CD4-positive, CD25-positive, alpha-beta regulatory T cell (primary cell): ENCODE measurements around the gene OSBPL6. TPM values are rescaled to one million over a fixed set of nuclear protein-coding genes. Genes with fewer than 3 reads are reported as not detected.

Experiments
- ATAC-seq, 2 donors: fragments of 150-1000 bp; cut with Tn5 transposase; one replicate each; pipeline ENCODE4 v1.10.0; 2021; ENCODE audit warnings: low read depth in 2 of 2, moderate number of reproducible peaks in 2 of 2, moderate library complexity in 1 of 2
- DNase-seq, 3 donors: peaks; one replicate each; pipeline versions ENCODE4 v3.0.0 to v3.0.0-alpha.2; 2012 to 2022; ENCODE audit warnings: mixed read lengths in 1 of 3
- H3K27ac ChIP-seq: one replicate; pipeline ENCODE4 v1.7.0; 2013; ENCODE audit warnings: mild to moderate bottlenecking, low read length; ENCODE audit not compliant: insufficient read depth, poor library complexity, severe bottlenecking
- H3K27me3 ChIP-seq: one replicate; pipeline ENCODE4 v1.7.0; 2013; ENCODE audit warnings: low read length; ENCODE audit not compliant: control insufficient read depth, insufficient read depth
- H3K36me3 ChIP-seq: one replicate; pipeline ENCODE4 v1.7.0; 2013; ENCODE audit warnings: mild to moderate bottlenecking, low read length, moderate library complexity; ENCODE audit not compliant: control insufficient read depth, insufficient read depth
- H3K4me1 ChIP-seq: 2 replicates; pipeline ENCODE4 v1.7.0; 2013; ENCODE audit warnings: mild to moderate bottlenecking, low read length; ENCODE audit not compliant: insufficient read depth, control insufficient read depth, poor library complexity, severe bottlenecking
- H3K4me3 ChIP-seq: one replicate; pipeline ENCODE4 v1.7.0; 2013; ENCODE audit warnings: low read depth, mild to moderate bottlenecking, low read length, moderate library complexity
- H3K9me3 ChIP-seq, 2 experiments: 1 replicate in 1 of 2; 2 replicates in 1 of 2; pipeline ENCODE4 v1.7.0; 2013; ENCODE audit warnings: low read length in 2 of 2, mild to moderate bottlenecking in 1 of 2, moderate library complexity in 1 of 2; ENCODE audit not compliant: control insufficient read depth in 2 of 2
- H3K27ac Mint-ChIP-seq, 3 donors: one replicate each; pipeline ENCODE4 v1.8.0; 2020 to 2022; ENCODE audit warnings: mild to moderate bottlenecking in 3 of 3, mixed read lengths in 3 of 3, moderate library complexity in 2 of 3
- H3K27me3 Mint-ChIP-seq: one replicate; pipeline ENCODE4 v1.8.0; 2022; ENCODE audit warnings: mild to moderate bottlenecking, mixed read lengths
- H3K36me3 Mint-ChIP-seq: one replicate; pipeline ENCODE4 v1.8.0; 2020; ENCODE audit warnings: mixed read lengths
- H3K4me1 Mint-ChIP-seq, 4 donors: one replicate each; pipeline ENCODE4 v1.8.0; 2020 to 2022; ENCODE audit warnings: mixed read lengths in 4 of 4, mild to moderate bottlenecking in 1 of 4
- H3K4me3 Mint-ChIP-seq, 4 donors: one replicate each; pipeline ENCODE4 v1.8.0; 2020 to 2022; ENCODE audit warnings: mild to moderate bottlenecking in 4 of 4, mixed read lengths in 4 of 4, moderate library complexity in 3 of 4
- H3K9me3 Mint-ChIP-seq, 7 donors: one replicate each; pipeline ENCODE4 v1.8.0; 2020 to 2022; ENCODE audit warnings: mixed read lengths in 7 of 7, mild to moderate bottlenecking in 3 of 7, moderate library complexity in 2 of 7
- polyA plus RNA-seq, 4 donors: library from polyadenylated mRNA; unstranded; fragments of 300-500 nt; fragmentation: Illumina TruSeq; gene quantifications; one replicate each; pipeline ENCODE4 v1.2.3, GENCODE V29; 2021
- total RNA-seq: library from RNA; stranded (reverse); gene quantifications from one replicate; pipeline ENCODE4 v1.2.3, GENCODE V29; 2022

Gene OSBPL6
- total and polyA plus RNA-seq, 5 donors from 2014 or later: 0.34 TPM; not detected in 4

GRCh38 chr2:178211943-178212342, 17.6 kb downstream of the OSBPL6 start:
- H3K27me3 Mint-ChIP-seq: peaks cover 14% of the 10 kb centered on the region
- no peak overlapping the region for H3K4me3 Mint-ChIP-seq
- H3K9me3 ChIP-seq: no peaks in the 10 kb centered on the region
- H3K36me3 ChIP-seq: no peaks in the 10 kb centered on the region
- no peak for DNase-seq
- no peak overlapping the region for H3K27ac ChIP-seq
- peaks cover 0 to 2% (median 0%) of the 10 kb centered on the region in 4 donors for H3K4me1 Mint-ChIP-seq
- no peak overlapping the region for H3K4me3 ChIP-seq
- H3K27me3 ChIP-seq: no peaks in the 10 kb centered on the region
- no peaks in the 10 kb centered on the region for H3K4me1 ChIP-seq
- no peak for ATAC-seq
- no peaks in the 10 kb centered on the region for H3K36me3 Mint-ChIP-seq
- H3K9me3 Mint-ChIP-seq: no peaks in the 10 kb centered on the region
- H3K27ac Mint-ChIP-seq: no peak overlapping the region

- Histone ChIP-seq H3K9me3 (no peaks in the 10 kb centered on the region), H3K4me1 (no peaks in the 10 kb centered on the region), H3K27me3 (no peaks in the 10 kb centered on the region), H3K4me3 (no peak overlapping the region), H3K27ac (no peak overlapping the region), H3K36me3 (no peaks in the 10 kb centered on the region)
- Mint-ChIP-seq H3K36me3 (no peaks in the 10 kb centered on the region), H3K4me1 (peaks cover 0 to 2% (median 0%) of the 10 kb centered on the region in 4 donors), H3K27ac (no peak overlapping the region), H3K27me3 (peaks cover 18% of the 10 kb centered on the region), H3K9me3 (peaks cover 0 to 1% (median 0%) of the 10 kb centered on the region in 7 donors), H3K4me3 (no peak overlapping the region)
- DNase-seq (no peak), ATAC-seq (no peak)
Measured at GRCh38 chr2:178213991-178214390, 19.7 kb downstream of the OSBPL6 start.

GRCh38 chr2:178219247-178219646, 24.9 kb downstream of the OSBPL6 start:
- no peak overlapping the region for H3K4me3 Mint-ChIP-seq
- Histone ChIP-seq H3K4me3 (no peak overlapping the region), H3K4me1 (no peaks in the 10 kb centered on the region), H3K36me3 (no peaks in the 10 kb centered on the region), H3K27me3 (peaks cover 3% of the 10 kb centered on the region), H3K9me3 (no peaks in the 10 kb centered on the region), H3K27ac (no peak overlapping the region)
- ATAC-seq (no peak), DNase-seq (no peak)
- H3K27me3 Mint-ChIP-seq: peaks cover 24% of the 10 kb centered on the region
- no peaks in the 10 kb centered on the region for H3K4me1 Mint-ChIP-seq
- peaks cover 0 to 3% (median 0%) of the 10 kb centered on the region in 7 donors for H3K9me3 Mint-ChIP-seq
- H3K27ac Mint-ChIP-seq: no peak overlapping the region
- no peaks in the 10 kb centered on the region for H3K36me3 Mint-ChIP-seq

- no peaks in the 10 kb centered on the region for H3K36me3 ChIP-seq
- no peaks in the 10 kb centered on the region for H3K4me1 Mint-ChIP-seq
- no peaks in the 10 kb centered on the region for H3K9me3 ChIP-seq
Measured at GRCh38 chr2:178220814-178221213, 26.5 kb downstream of the OSBPL6 start.

GRCh38 chr2:178221556-178221955, 27.2 kb downstream of the OSBPL6 start:
- DNase-seq (no peak), ATAC-seq (no peak)
- no peak overlapping the region for H3K27ac ChIP-seq
- H3K27ac Mint-ChIP-seq: no peak overlapping the region
- H3K36me3 Mint-ChIP-seq: no peaks in the 10 kb centered on the region
- H3K4me3 Mint-ChIP-seq: no peak overlapping the region
- H3K4me1 Mint-ChIP-seq: no peaks in the 10 kb centered on the region
- H3K9me3 Mint-ChIP-seq: peaks cover 0 to 8% (median 1%) of the 10 kb centered on the region in 7 donors
- no peaks in the 10 kb centered on the region for H3K9me3 ChIP-seq
- H3K4me3 ChIP-seq: no peak overlapping the region
- no peaks in the 10 kb centered on the region for H3K36me3 ChIP-seq
- no peaks in the 10 kb centered on the region for H3K4me1 ChIP-seq
- H3K27me3 ChIP-seq: peaks cover 5% of the 10 kb centered on the region
- peaks cover 40% of the 10 kb centered on the region for H3K27me3 Mint-ChIP-seq

More at GRCh38 chr2:178220814-178221213, 26.5 kb downstream of the OSBPL6 start:
- Histone ChIP-seq H3K4me1 (no peaks in the 10 kb centered on the region), H3K27me3 (peaks cover 5% of the 10 kb centered on the region), H3K4me3 (no peak overlapping the region), H3K27ac (no peak overlapping the region)
- H3K27me3 Mint-ChIP-seq: peaks cover 33% of the 10 kb centered on the region
- H3K36me3 Mint-ChIP-seq: no peaks in the 10 kb centered on the region
- no peak for ATAC-seq
- DNase-seq: no peak
- H3K9me3 Mint-ChIP-seq: peaks cover 0 to 7% (median 1%) of the 10 kb centered on the region in 7 donors
- H3K27ac Mint-ChIP-seq: no peak overlapping the region
- no peak overlapping the region for H3K4me3 Mint-ChIP-seq

- no peak overlapping the region for H3K4me3 Mint-ChIP-seq
- H3K27ac Mint-ChIP-seq: no peak overlapping the region
- no peak overlapping the region for H3K27ac ChIP-seq
- no peaks in the 10 kb centered on the region for H3K36me3 Mint-ChIP-seq
- H3K27me3 Mint-ChIP-seq: peaks cover 38% of the 10 kb centered on the region
- H3K9me3 ChIP-seq: no peaks in the 10 kb centered on the region
- H3K4me1 ChIP-seq: no peaks in the 10 kb centered on the region
- ATAC-seq: no peak
- H3K36me3 ChIP-seq: no peaks in the 10 kb centered on the region
- DNase-seq: no peak
- H3K27me3 ChIP-seq: peaks cover 9% of the 10 kb centered on the region
- H3K4me1 Mint-ChIP-seq: no peaks in the 10 kb centered on the region
- peaks cover 0 to 8% (median 1%) of the 10 kb centered on the region in 7 donors for H3K9me3 Mint-ChIP-seq
- H3K4me3 ChIP-seq: no peak overlapping the region
Measured at GRCh38 chr2:178223806-178224205, 29.5 kb downstream of the OSBPL6 start.

GRCh38 chr2:178225006-178225805, 30.9 kb downstream of the OSBPL6 start:
- Mint-ChIP-seq H3K27ac (no peak overlapping the region), H3K4me1 (no peaks in the 10 kb centered on the region), H3K36me3 (no peaks in the 10 kb centered on the region), H3K27me3 (peaks cover 30% of the 10 kb centered on the region), H3K9me3 (peaks cover 0 to 7% (median 0%) of the 10 kb centered on the region in 7 donors), H3K4me3 (no peak overlapping the region)
- Histone ChIP-seq H3K9me3 (no peaks in the 10 kb centered on the region), H3K27ac (no peak overlapping the region), H3K4me3 (no peak overlapping the region), H3K4me1 (no peaks in the 10 kb centered on the region), H3K36me3 (no peaks in the 10 kb centered on the region), H3K27me3 (peaks cover 9% of the 10 kb centered on the region)
- ATAC-seq (no peak), DNase-seq (no peak)

GRCh38 chr2:178227187-178227586, 32.9 kb downstream of the OSBPL6 start:
- Histone ChIP-seq H3K4me3 (no peak overlapping the region), H3K27me3 (peaks cover 9% of the 10 kb centered on the region), H3K9me3 (no peaks in the 10 kb centered on the region), H3K27ac (no peak overlapping the region), H3K36me3 (no peaks in the 10 kb centered on the region), H3K4me1 (no peaks in the 10 kb centered on the region)
- ATAC-seq (no peak), DNase-seq (no peak)
- Mint-ChIP-seq H3K36me3 (no peaks in the 10 kb centered on the region), H3K9me3 (peaks cover 0 to 7% (median 0%) of the 10 kb centered on the region in 7 donors), H3K27me3 (peaks cover 36% of the 10 kb centered on the region), H3K27ac (no peak overlapping the region), H3K4me1 (no peaks in the 10 kb centered on the region), H3K4me3 (no peak overlapping the region)
